Putamen (tissue), 1 donor: ENCODE data around the gene SPAG5.

Experiments used
- DNase-seq: peaks from one replicate; pipeline ENCODE4 v3.0.0-alpha.2; 2016; ENCODE audit warnings: low spot score

Gene SPAG5

GRCh38 chr17:28598799-28599310, at the start of gene SPAG5:
Gene SPAG5 (minus strand): TSS chr17:28599025. CDS start chr17:28598946, 79 bp downstream.
- peak; percentile 86 for DNase-seq

GRCh38 chr17:28646039-28646754, 47.4 kb upstream of the SPAG5 start:
- no peak for DNase-seq

GRCh38 chr17:28645576-28645939, 46.7 kb upstream of the SPAG5 start:
- DNase-seq = no peak

- peak; percentile 96 for DNase-seq
Observed at GRCh38 chr17:28644787-28645575, 46.2 kb upstream of the SPAG5 start, which contains the start of gene BLTP2. Gene BLTP2 (minus strand): TSS chr17:28645158. CDS start chr17:28645056, 102 bp downstream.

GRCh38 chr17:28643983-28644786, 45.4 kb upstream of the SPAG5 start:
- DNase-seq = no peak

- no peak for DNase-seq
Observed at GRCh38 chr17:28641579-28641978, 42.8 kb upstream of the SPAG5 start.

GRCh38 chr17:28635506-28635905, 36.7 kb upstream of the SPAG5 start:
- DNase-seq = no peak

GRCh38 chr17:28634206-28634865, 35.5 kb upstream of the SPAG5 start:
- DNase-seq = no peak

- no peak for DNase-seq
Observed at GRCh38 chr17:28626818-28627217, 28.0 kb upstream of the SPAG5 start.

- DNase-seq = no peak
Observed at GRCh38 chr17:28624148-28624547, 25.3 kb upstream of the SPAG5 start.

- DNase-seq = no peak
Observed at GRCh38 chr17:28623696-28624095, 24.9 kb upstream of the SPAG5 start.

- DNase-seq = no peak
Observed at GRCh38 chr17:28622186-28622585, 23.4 kb upstream of the SPAG5 start.

GRCh38 chr17:28620010-28620409, 21.2 kb upstream of the SPAG5 start:
- DNase-seq = no peak

- no peak for DNase-seq
Observed at GRCh38 chr17:28618464-28618863, 19.6 kb upstream of the SPAG5 start.

GRCh38 chr17:28616281-28616680, 17.5 kb upstream of the SPAG5 start:
- no peak for DNase-seq

- DNase-seq = no peak
Observed at GRCh38 chr17:28615260-28615940, 16.6 kb upstream of the SPAG5 start.

GRCh38 chr17:28613931-28614381, 15.1 kb upstream of the SPAG5 start, which contains the start of gene RSKR:
Gene RSKR (minus strand): TSS chr17:28614185. CDS start chr17:28614161, 24 bp downstream.
- DNase-seq = peak; percentile 79

GRCh38 chr17:28612936-28613872, 14.4 kb upstream of the SPAG5 start:
- no peak for DNase-seq

GRCh38 chr17:28612531-28612930, 13.7 kb upstream of the SPAG5 start:
- no peak for DNase-seq

GRCh38 chr17:28610376-28610775, 11.6 kb upstream of the SPAG5 start:
- DNase-seq = no peak
